Neural progenitor cell (in vitro differentiated cells): Measurements from ENCODE around the gene CEP85.

Source experiments
- EZH2 ChIP-seq: fragments of 200-600 bp; sonication (generic); IDR thresholded peaks from 2 replicates; pipeline ENCODE4 v1.6.1; 2017; ENCODE audit warnings: antibody characterized with exemption, mild to moderate bottlenecking, moderate library complexity
- EZH2phosphoT487 ChIP-seq: fragments of 200-600 bp; sonication (generic); IDR thresholded peaks from 2 replicates; pipeline ENCODE4 v1.6.1; 2017; ENCODE audit warnings: antibody characterized with exemption
- TF ChIP-seq, protein P1 (sequence below): fragments of 200-600 bp; sonication (generic); IDR thresholded peaks from 2 replicates; pipeline ENCODE4 v1.5.1; 2017; ENCODE audit warnings: antibody characterized with exemption, mild to moderate bottlenecking

DNA sequence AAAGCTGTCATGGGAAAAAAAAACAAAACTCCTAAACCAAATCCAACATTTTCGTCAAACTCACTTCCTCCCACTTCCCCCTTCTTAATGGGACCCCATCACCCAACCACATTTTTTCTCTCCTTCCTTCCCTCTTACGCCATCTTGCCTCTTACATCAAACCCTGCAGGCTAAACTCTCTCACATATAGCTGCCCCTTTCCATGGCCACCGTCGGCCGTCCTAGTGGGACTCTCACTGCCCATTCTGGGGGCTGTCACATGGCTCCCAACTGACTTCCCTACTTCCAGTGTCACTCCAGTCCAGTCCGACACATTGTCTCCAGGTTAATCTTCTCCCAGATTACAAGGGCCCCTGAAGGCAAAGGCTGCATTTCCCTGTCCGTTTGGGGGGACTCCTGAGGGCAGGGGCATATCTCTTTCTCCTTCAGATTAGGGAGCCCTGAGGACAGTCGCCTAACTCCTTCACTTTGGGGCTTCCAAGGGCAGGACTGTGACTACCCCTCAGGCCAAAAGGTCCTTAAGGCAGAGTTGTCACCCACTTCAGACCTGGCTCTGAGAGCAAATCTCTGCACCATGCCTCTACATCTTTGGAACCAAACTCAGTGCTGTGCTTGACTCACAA is 71.8 kb downstream of the CEP85 start:
- TF ChIP-seq, protein P1, sequence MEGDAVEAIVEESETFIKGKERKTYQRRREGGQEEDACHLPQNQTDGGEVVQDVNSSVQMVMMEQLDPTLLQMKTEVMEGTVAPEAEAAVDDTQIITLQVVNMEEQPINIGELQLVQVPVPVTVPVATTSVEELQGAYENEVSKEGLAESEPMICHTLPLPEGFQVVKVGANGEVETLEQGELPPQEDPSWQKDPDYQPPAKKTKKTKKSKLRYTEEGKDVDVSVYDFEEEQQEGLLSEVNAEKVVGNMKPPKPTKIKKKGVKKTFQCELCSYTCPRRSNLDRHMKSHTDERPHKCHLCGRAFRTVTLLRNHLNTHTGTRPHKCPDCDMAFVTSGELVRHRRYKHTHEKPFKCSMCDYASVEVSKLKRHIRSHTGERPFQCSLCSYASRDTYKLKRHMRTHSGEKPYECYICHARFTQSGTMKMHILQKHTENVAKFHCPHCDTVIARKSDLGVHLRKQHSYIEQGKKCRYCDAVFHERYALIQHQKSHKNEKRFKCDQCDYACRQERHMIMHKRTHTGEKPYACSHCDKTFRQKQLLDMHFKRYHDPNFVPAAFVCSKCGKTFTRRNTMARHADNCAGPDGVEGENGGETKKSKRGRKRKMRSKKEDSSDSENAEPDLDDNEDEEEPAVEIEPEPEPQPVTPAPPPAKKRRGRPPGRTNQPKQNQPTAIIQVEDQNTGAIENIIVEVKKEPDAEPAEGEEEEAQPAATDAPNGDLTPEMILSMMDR: no peak
- TF ChIP-seq EZH2: no peak
- TF ChIP-seq EZH2phosphoT487: no peak
